B cell (primary cell): ENCODE results near the gene BTD. TPM values are rescaled to one million over a fixed set of nuclear protein-coding genes. Genes with fewer than 3 reads are reported as not detected.

ENCODE experiments used
- ATAC-seq: fragments of 200-7000 bp; cut with Tn5 transposase; one replicate; pipeline ENCODE4 v1.10.0; 2021; ENCODE audit warnings: low read depth, mild to moderate bottlenecking, moderate number of reproducible peaks, moderate library complexity
- CTCF ChIA-PET: fragments of 350-600 bp; sonication (Branson Sonifier 250); formaldehyde crosslinking; loops from one replicate; lab custom pipeline; 2021; ENCODE audit warnings: antibody characterized with exemption, inconsistent platforms; lab: Charles Lee
- POLR2A ChIA-PET: fragments of 350-600 bp; sonication (Branson Sonifier 250); formaldehyde crosslinking; loops from one replicate; lab custom pipeline; 2021; ENCODE audit warnings: antibody characterized with exemption; lab: Charles Lee
- DNase-seq: peaks from one replicate; pipeline ENCODE4 v3.0.0; 2013
- H2AFZ ChIP-seq: 2 replicates; pipeline ENCODE4 v1.6.1; 2012; ENCODE audit warnings: mild to moderate bottlenecking, low read depth, low read length; ENCODE audit not compliant: insufficient read depth, poor library complexity, severe bottlenecking
- H3K27ac ChIP-seq, 2 donors: 1 replicate in 1 of 2; 2 replicates in 1 of 2; pipeline ENCODE4 v1.5.1; 2012 to 2013; ENCODE audit warnings: low read length in 2 of 2, mild to moderate bottlenecking in 2 of 2, moderate library complexity in 1 of 2
- H3K27me3 ChIP-seq, 4 experiments: fragments of 200-600 bp in 1 of 4; sonication (generic) in 1 of 4; replicated peaks in 1 of 4; 1 replicate in 2 of 4; 2 replicates in 2 of 4; pipeline versions ENCODE4 v1.6.1 to v1.7.0; 2013 to 2016; ENCODE audit warnings: low read length in 3 of 4, mild to moderate bottlenecking in 2 of 4, mixed read lengths in 1 of 4, moderate library complexity in 1 of 4; ENCODE audit not compliant: insufficient read depth in 4 of 4, control insufficient read depth in 3 of 4; ENCODE audit errors: control extremely low read depth in 1 of 4
- H3K36me3 ChIP-seq, 2 experiments: replicated peaks in 1 of 2; 1 replicate in 1 of 2; 2 replicates in 1 of 2; pipeline versions ENCODE4 v1.6.1 to v1.7.1; 2013; ENCODE audit warnings: low read length in 1 of 2; ENCODE audit not compliant: insufficient read depth in 2 of 2, control insufficient read depth in 1 of 2; ENCODE audit errors: control extremely low read depth in 1 of 2, extremely low read depth in 1 of 2
- H3K4me1 ChIP-seq, 2 donors: fragments of 200-600 bp in 1 of 2; sonication (generic) in 1 of 2; 1 replicate in 1 of 2; 2 replicates in 1 of 2; pipeline versions ENCODE4 v1.5.1 to v1.6.1; 2013 to 2017; ENCODE audit warnings: low read length in 2 of 2; ENCODE audit not compliant: control insufficient read depth in 2 of 2, insufficient read depth in 2 of 2
- H3K4me2 ChIP-seq: replicated peaks from 2 replicates; pipeline ENCODE3; 2012; ENCODE audit warnings: mild to moderate bottlenecking, low read depth, low read length; ENCODE audit not compliant: poor library complexity, severe bottlenecking
- H3K4me3 ChIP-seq, 5 experiments: fragments of 200-600 bp in 1 of 5; sonication (generic) in 1 of 5; 1 replicate in 3 of 5; 2 replicates in 2 of 5; pipeline versions ENCODE4 v1.5.1 to v1.7.0; 2011 to 2016; ENCODE audit warnings: low read length in 4 of 5, mild to moderate bottlenecking in 4 of 5, low read depth in 2 of 5, control low read depth in 1 of 5, moderate library complexity in 1 of 5; ENCODE audit not compliant: insufficient read depth in 1 of 5; ENCODE audit errors: control extremely low read depth in 1 of 5, extremely low read depth in 1 of 5
- H3K79me2 ChIP-seq: fragments of 200-600 bp; sonication (generic); one replicate; pipeline ENCODE4 v1.6.0; 2016; ENCODE audit warnings: low read length; ENCODE audit not compliant: control insufficient read depth, insufficient read depth
- H3K9ac ChIP-seq: fragments of 200-600 bp; sonication (generic); 2 replicates; pipeline ENCODE4 v1.6.1; 2017; ENCODE audit warnings: mild to moderate bottlenecking, low read length, moderate library complexity
- H3K9me3 ChIP-seq, 3 donors: one replicate each; pipeline versions ENCODE4 v1.6.1 to v1.7.1; 2013; ENCODE audit warnings: low read length in 2 of 3; ENCODE audit not compliant: control insufficient read depth in 2 of 3, insufficient read depth in 1 of 3; ENCODE audit errors: control extremely low read depth in 1 of 3
- H4K20me1 ChIP-seq: 2 replicates; pipeline ENCODE4 v1.6.0; 2012; ENCODE audit warnings: mild to moderate bottlenecking, low read length; ENCODE audit not compliant: insufficient read depth, control insufficient read depth, poor library complexity, severe bottlenecking
- H3K27ac Mint-ChIP-seq: one replicate; pipeline ENCODE4 v1.8.0; 2021; ENCODE audit warnings: mixed read lengths
- H3K27me3 Mint-ChIP-seq: one replicate; pipeline ENCODE4 v1.8.0; 2021; ENCODE audit warnings: mixed read lengths
- H3K4me1 Mint-ChIP-seq: one replicate; pipeline ENCODE4 v1.8.0; 2021; ENCODE audit warnings: mixed read lengths
- H3K4me3 Mint-ChIP-seq: one replicate; pipeline ENCODE4 v1.8.0; 2021; ENCODE audit warnings: mixed read lengths
- H3K9me3 Mint-ChIP-seq: one replicate; pipeline ENCODE4 v1.8.0; 2022; ENCODE audit warnings: mixed read lengths; ENCODE audit not compliant: insufficient read depth
- EZH2 ChIP-seq: IDR thresholded peaks from 2 replicates; pipeline ENCODE4 v1.6.1; 2012; ENCODE audit warnings: borderline replicate concordance, low read depth, mild to moderate bottlenecking, moderate library complexity, low read length; ENCODE audit not compliant: insufficient read depth, poor library complexity, severe bottlenecking
- WGBS: methylation state at CpG from one replicate; pipeline ENCODE4 v1.1.5; 2013; ENCODE audit warnings: missing lambda C conversion rate; ENCODE audit not compliant: insufficient coverage; 5-methylcytosine and 5-hydroxymethylcytosine counted together
- intact Hi-C: fragments of 100-400 bp; cut with micrococcal nuclease; formaldehyde crosslinking; loops from one replicate; pipeline ENCODE4 v1.10.0; 2022
- polyA plus RNA-seq: library from polyadenylated mRNA; depleted of rRNA; stranded (reverse); fragments of >200 nt; gene quantifications from 2 replicates; pipeline ENCODE4 v1.2.3, GENCODE V29; 2012
- total RNA-seq, 2 donors: library from RNA; stranded (reverse); fragments of 120-200 nt in 1 of 2; gene quantifications; 1 replicate in 1 of 2; 2 replicates in 1 of 2; pipeline versions ENCODE4 v1.2.3 to v1.2.4, GENCODE V29; 2013 to 2022
- TF ChIP-seq, protein P1 (sequence below): fragments of 200-600 bp; IDR thresholded peaks from one replicate; pipeline ENCODE4 v1.8.0; 2022; ENCODE audit warnings: antibody characterized with exemption, mild to moderate bottlenecking

Gene BTD
- total and polyA plus RNA-seq, 2 donors (not counting 1 experiment from before 2014, with no cell fraction given) = 8.2 to 25.3 TPM

- CTCF ChIA-PET = interaction anchor here (0.7 to 6.4 kb wide), 23 partner anchors 9 to 449 kb away, joined by 3 to 70 read pairs (median 3); partner anchors contain the start of genes BTD, CAPN7, EAF1 and HACL1
- TF ChIP-seq, protein P1, sequence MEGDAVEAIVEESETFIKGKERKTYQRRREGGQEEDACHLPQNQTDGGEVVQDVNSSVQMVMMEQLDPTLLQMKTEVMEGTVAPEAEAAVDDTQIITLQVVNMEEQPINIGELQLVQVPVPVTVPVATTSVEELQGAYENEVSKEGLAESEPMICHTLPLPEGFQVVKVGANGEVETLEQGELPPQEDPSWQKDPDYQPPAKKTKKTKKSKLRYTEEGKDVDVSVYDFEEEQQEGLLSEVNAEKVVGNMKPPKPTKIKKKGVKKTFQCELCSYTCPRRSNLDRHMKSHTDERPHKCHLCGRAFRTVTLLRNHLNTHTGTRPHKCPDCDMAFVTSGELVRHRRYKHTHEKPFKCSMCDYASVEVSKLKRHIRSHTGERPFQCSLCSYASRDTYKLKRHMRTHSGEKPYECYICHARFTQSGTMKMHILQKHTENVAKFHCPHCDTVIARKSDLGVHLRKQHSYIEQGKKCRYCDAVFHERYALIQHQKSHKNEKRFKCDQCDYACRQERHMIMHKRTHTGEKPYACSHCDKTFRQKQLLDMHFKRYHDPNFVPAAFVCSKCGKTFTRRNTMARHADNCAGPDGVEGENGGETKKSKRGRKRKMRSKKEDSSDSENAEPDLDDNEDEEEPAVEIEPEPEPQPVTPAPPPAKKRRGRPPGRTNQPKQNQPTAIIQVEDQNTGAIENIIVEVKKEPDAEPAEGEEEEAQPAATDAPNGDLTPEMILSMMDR = peak; percentile 80
- no peak for TF ChIP-seq EZH2
- POLR2A ChIA-PET = no interaction called here
- Histone ChIP-seq H3K4me3 (no peak overlapping the region), H3K27ac (peak overlapping the region in 1 of 2 donors; percentile 78), H3K36me3 (peaks cover 2 to 23% of the 10 kb centered on the region in 2 experiments), H3K9ac (no peak overlapping the region), H4K20me1 (no peaks in the 10 kb centered on the region), H3K4me1 (peaks cover 23 to 30% of the 10 kb centered on the region in 2 donors), H3K4me2 (peak overlapping the region; percentile 59), H2AFZ (no peak overlapping the region), H3K27me3 (no peaks in the 10 kb centered on the region), H3K79me2 (no peaks in the 10 kb centered on the region), H3K9me3 (no peaks in the 10 kb centered on the region)
- Mint-ChIP-seq H3K4me3 (no peak overlapping the region), H3K4me1 (peaks cover 29% of the 10 kb centered on the region), H3K27me3 (no peaks in the 10 kb centered on the region), H3K27ac (no peak overlapping the region), H3K9me3 (no peaks in the 10 kb centered on the region)
- 0% methylated on average over 1 of the region's 3 CpGs for WGBS
- intact Hi-C loops = loop anchor here (1.0 to 5.0 kb wide), 6 partner anchors 43 to 460 kb away; partner anchors contain the start of genes BTD, CAPN7, EAF1 and HACL1
- DNase-seq (peak; percentile 82), ATAC-seq (peak; percentile 73)
These were observed 44.0 kb upstream of the BTD start for GRCh38 chr3:15557511-15557946.

DNA sequence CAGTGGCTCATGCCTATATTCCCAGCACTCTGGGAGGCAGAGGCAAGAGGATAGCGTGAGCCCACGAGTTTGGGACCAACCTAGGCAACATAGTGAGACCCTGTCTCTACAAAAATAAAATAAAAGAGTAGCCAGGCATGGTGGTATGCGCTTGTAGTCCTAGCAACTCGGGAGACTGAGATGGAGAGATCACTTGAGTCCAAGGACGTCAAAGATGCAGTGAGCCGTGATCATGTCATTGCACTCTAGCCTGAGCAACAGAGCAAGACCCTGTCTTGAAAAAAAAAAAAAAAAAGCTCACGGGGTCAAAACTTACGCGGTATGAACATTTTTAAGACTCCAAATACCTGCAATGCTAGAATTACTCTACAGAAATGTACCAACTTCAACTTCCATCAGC is 43.0 kb upstream of the BTD start:
- peaks cover 29% of the 10 kb centered on the region for H3K4me1 Mint-ChIP-seq
- TF ChIP-seq EZH2 = no peak
- TF ChIP-seq, protein P1 = no peak
- H3K27me3 ChIP-seq = no peaks in the 10 kb centered on the region
- CTCF ChIA-PET = interaction anchor here (0.7 to 6.4 kb wide), 7 partner anchors 43 to 450 kb away, joined by 3 to 70 read pairs (median 3); partner anchors contain the start of genes BTD, CAPN7, EAF1 and HACL1
- H3K4me3 Mint-ChIP-seq = no peak overlapping the region
- H3K9ac ChIP-seq = no peak overlapping the region
- no peak overlapping the region for H2AFZ ChIP-seq
- no peaks in the 10 kb centered on the region for H3K9me3 Mint-ChIP-seq
- H3K36me3 ChIP-seq = peaks cover 4 to 33% of the 10 kb centered on the region in 2 experiments
- H3K4me3 ChIP-seq = no peak overlapping the region
- no peak overlapping the region for H3K27ac ChIP-seq
- no peaks in the 10 kb centered on the region for H3K79me2 ChIP-seq
- 91% methylated on average over 6 of the region's 9 CpGs for WGBS
- H4K20me1 ChIP-seq = no peaks in the 10 kb centered on the region
- POLR2A ChIA-PET = interaction anchor here (0.7 kb wide), 1 partner anchor 156 kb away, joined by 11 read pairs; no protein-coding TSS in a partner anchor
- no peaks in the 10 kb centered on the region for H3K27me3 Mint-ChIP-seq
- DNase-seq (no peak), ATAC-seq (no peak)
- no peaks in the 10 kb centered on the region for H3K9me3 ChIP-seq
- no peak overlapping the region for H3K27ac Mint-ChIP-seq
- H3K4me1 ChIP-seq = peaks cover 23 to 30% of the 10 kb centered on the region in 2 donors
- H3K4me2 ChIP-seq = no peak overlapping the region
- intact Hi-C loops = loop anchor here (5.0 kb wide), 1 partner anchor 461 kb away; the partner anchor contains the start of gene RBSN
